ENCODE measurements around the gene JSRP1. TPM values are rescaled to one million over a fixed set of nuclear protein-coding genes. Genes with fewer than 3 reads are reported as not detected.

The JSRP1 gene
- total and polyA plus RNA-seq, 10 of the 15 experiments (the other 5 are each of a cell fraction or from before 2014, with no cell fraction given): 0.41 to 0.91 (median 0.49) TPM; not detected in 7

- no peak for FAIRE-seq
- POLR2A ChIA-PET: no interaction called here
Measured at GRCh38 chr19:2282862-2283237, 26.6 kb upstream of the JSRP1 start.

More at GRCh38 chr19:2282862-2283237, 26.6 kb upstream of the JSRP1 start:
- Histone ChIP-seq H3K4me1 (ENCODE audit: control insufficient read depth, insufficient read depth, low read length) (peaks cover 14% of the 10 kb centered on the region), H2AFZ (ENCODE audit: control insufficient read depth, low read depth, low read length) (no peak overlapping the region), H3K36me3 (ENCODE audit: control insufficient read depth in 2 of 2, insufficient read depth in 2 of 2, low read length in 1 of 2) (no peaks in the 10 kb centered on the region), H4K20me1 (ENCODE audit: control insufficient read depth, insufficient read depth) (no peaks in the 10 kb centered on the region), H3K79me2 (ENCODE audit: control insufficient read depth, insufficient read depth, low read length) (no peaks in the 10 kb centered on the region), H3K9me3 (replicated peaks; ENCODE audit: control insufficient read depth, insufficient read depth, low read length) (no peaks in the 10 kb centered on the region), H3K4me2 (ENCODE audit: control insufficient read depth, insufficient read depth) (no peak overlapping the region), H3K27ac (ENCODE audit: control insufficient read depth, insufficient read depth) (no peak overlapping the region), H3K27me3 (replicated peaks in 1 of 2; ENCODE audit: control insufficient read depth in 2 of 2, insufficient read depth in 2 of 2, low read length in 1 of 2) (peaks cover 0 to 3% of the 10 kb centered on the region in 2 experiments; a peak in 2 of 4 replicates), H3K4me3 (no peak overlapping the region), H3K9ac (ENCODE audit: control insufficient read depth, insufficient read depth, low read length) (no peak overlapping the region)
- 74% methylated on average over 11 of the region's 11 CpGs for WGBS (ENCODE audit: insufficient coverage, insufficient replicate concordance, low lambda C conversion rate, missing lambda C conversion rate)
- CTCF ChIA-PET: no interaction called here
- no peak for TF ChIP-seq CHD4 (IDR thresholded peaks at IDR 0.05)
- TF ChIP-seq ZNF24 (IDR thresholded peaks at IDR 0.05): no peak
- no peak for TF ChIP-seq ATF2 (IDR thresholded peaks at IDR 0.05; ENCODE audit: low read length)
- TF ChIP-seq ZNF274 (IDR thresholded peaks at IDR 0.05; ENCODE audit: insufficient read depth, insufficient read length): no peak
- no peak for TF ChIP-seq ATF7 (IDR thresholded peaks at IDR 0.05; ENCODE audit: low read depth)
- TF ChIP-seq USF2 (IDR thresholded peaks at IDR 0.05; ENCODE audit: borderline replicate concordance, low read depth, low read length): no peak
- TF ChIP-seq ZZZ3 (IDR thresholded peaks at IDR 0.05; ENCODE audit: control insufficient read depth, insufficient read length, low read depth): no peak
- TF ChIP-seq NFYA (IDR thresholded peaks at IDR 0.05; ENCODE audit: borderline replicate concordance, low read depth, low read length): no peak
- TF ChIP-seq ZSCAN29 (IDR thresholded peaks at IDR 0.05): no peak
- TF ChIP-seq TAF1 (IDR thresholded peaks at IDR 0.05; ENCODE audit: borderline replicate concordance, low read depth, low read length): no peak
- TF ChIP-seq IRF3 (IDR thresholded peaks at IDR 0.05): no peak
- TF ChIP-seq PAX8 (IDR thresholded peaks at IDR 0.05): no peak
- TF ChIP-seq NR2F1 (conservative IDR thresholded peaks at IDR 0.05): no peak
- TF ChIP-seq EP300 (IDR thresholded peaks at IDR 0.05; ENCODE audit: borderline replicate concordance in 1 of 2, control insufficient read depth in 1 of 2, low read depth in 2 of 2, low read length in 2 of 2): no peak
- TF ChIP-seq ATF3 (IDR thresholded peaks at IDR 0.05; ENCODE audit: borderline replicate concordance, extremely low read depth, low read depth, low read length): no peak
- TF ChIP-seq FOXM1 (IDR thresholded peaks at IDR 0.05; ENCODE audit: low read depth, low read length): no peak
- no peak for TF ChIP-seq ZNF687 (IDR thresholded peaks at IDR 0.05)
- TF ChIP-seq SIX5 (IDR thresholded peaks at IDR 0.05; ENCODE audit: low read depth, low read length, severe bottlenecking): no peak
- intact Hi-C loops (cut with micrococcal nuclease; ENCODE audit: unreplicated experiment) (no loop called here), in situ Hi-C loops (cut with MboI) (no loop called here)
- RAD21 ChIA-PET (ENCODE audit: unreplicated experiment): no interaction called here
- no TSS peak for BruUV-seq (replicated peaks)
- ATAC-seq: no peak
- SMC1A ChIA-PET (ENCODE audit: uncharacterized antibody, unreplicated experiment): no interaction called here
- DNase-seq (ENCODE audit: low read depth, low spot score): no peak

Data from GM12878 (cell line).